ENCODE results near the gene LAPTM5. TPM values are rescaled to one million over a fixed set of nuclear protein-coding genes. Genes with fewer than 3 reads are reported as not detected.

Gene LAPTM5
- total RNA-seq, 1 experiment from 2014 or later: 0.15 TPM

- H3K23me2 ChIP-seq (ENCODE audit: insufficient read length, low read depth, low read length, poor library complexity, severe bottlenecking): no peaks in the 10 kb centered on the region
- no peak overlapping the region for H2BK15ac ChIP-seq (ENCODE audit: low read depth, low read length)
- TF ChIP-seq, protein P1, sequence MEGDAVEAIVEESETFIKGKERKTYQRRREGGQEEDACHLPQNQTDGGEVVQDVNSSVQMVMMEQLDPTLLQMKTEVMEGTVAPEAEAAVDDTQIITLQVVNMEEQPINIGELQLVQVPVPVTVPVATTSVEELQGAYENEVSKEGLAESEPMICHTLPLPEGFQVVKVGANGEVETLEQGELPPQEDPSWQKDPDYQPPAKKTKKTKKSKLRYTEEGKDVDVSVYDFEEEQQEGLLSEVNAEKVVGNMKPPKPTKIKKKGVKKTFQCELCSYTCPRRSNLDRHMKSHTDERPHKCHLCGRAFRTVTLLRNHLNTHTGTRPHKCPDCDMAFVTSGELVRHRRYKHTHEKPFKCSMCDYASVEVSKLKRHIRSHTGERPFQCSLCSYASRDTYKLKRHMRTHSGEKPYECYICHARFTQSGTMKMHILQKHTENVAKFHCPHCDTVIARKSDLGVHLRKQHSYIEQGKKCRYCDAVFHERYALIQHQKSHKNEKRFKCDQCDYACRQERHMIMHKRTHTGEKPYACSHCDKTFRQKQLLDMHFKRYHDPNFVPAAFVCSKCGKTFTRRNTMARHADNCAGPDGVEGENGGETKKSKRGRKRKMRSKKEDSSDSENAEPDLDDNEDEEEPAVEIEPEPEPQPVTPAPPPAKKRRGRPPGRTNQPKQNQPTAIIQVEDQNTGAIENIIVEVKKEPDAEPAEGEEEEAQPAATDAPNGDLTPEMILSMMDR (conservative IDR thresholded peaks at IDR 0.05): no peak
- no peak overlapping the region; a peak in 2 of 7 replicates for H3K27ac Mint-ChIP-seq
- H2AFZ ChIP-seq (ENCODE audit: low read length): no peak overlapping the region
- H3K79me1 ChIP-seq (ENCODE audit: insufficient read depth, low read depth, low read length, poor library complexity, severe bottlenecking): no peaks in the 10 kb centered on the region
- no peaks in the 10 kb centered on the region for H3K9me3 Mint-ChIP-seq
- peaks cover 7% of the 10 kb centered on the region for H3K27me3 Mint-ChIP-seq (ENCODE audit: low read depth)
- H3K4me1 Mint-ChIP-seq: peaks cover 16 to 17% of the 10 kb centered on the region in 2 experiments
- no peak overlapping the region for H2BK5ac ChIP-seq (ENCODE audit: insufficient read length, low read length)
- no peak overlapping the region for H3K56ac ChIP-seq (ENCODE audit: insufficient read length, low read depth, low read length)
- H4K8ac ChIP-seq (replicated peaks; ENCODE audit: insufficient read length, low read depth, low read length): no peak overlapping the region
- no peak overlapping the region for H2BK120ac ChIP-seq (ENCODE audit: low read depth, low read length, poor library complexity, severe bottlenecking)
- no peak overlapping the region for H4K91ac ChIP-seq (ENCODE audit: insufficient read length, low read depth, low read length)
- WGBS (ENCODE audit: extremely low coverage, insufficient read length, low lambda C conversion rate): no CpG with 5 or more reads among the region's 4 CpGs
- no peak overlapping the region for H2BK12ac ChIP-seq (ENCODE audit: insufficient read length, low read depth, low read length)
- H2BK20ac ChIP-seq (ENCODE audit: low read depth, low read length, poor library complexity, severe bottlenecking): no peak overlapping the region
- H3K4ac ChIP-seq (ENCODE audit: low read depth, low read length): no peak overlapping the region
- no peaks in the 10 kb centered on the region for H3K36me3 Mint-ChIP-seq (ENCODE audit: insufficient read depth in 1 of 3, low read depth in 3 of 3)
- no peaks in the 10 kb centered on the region for H4K20me1 ChIP-seq (ENCODE audit: control insufficient read depth, insufficient read depth, insufficient read length)
- H3K4me2 ChIP-seq (ENCODE audit: insufficient read depth, insufficient read length, low read length): no peak overlapping the region
- H3K4me3 Mint-ChIP-seq: no peak overlapping the region
- no peaks in the 10 kb centered on the region for H3K79me2 ChIP-seq (ENCODE audit: insufficient read depth, low read length)
- H2AK5ac ChIP-seq (ENCODE audit: insufficient read length, low read length): no peak overlapping the region
- no peak overlapping the region for H3K23ac ChIP-seq (ENCODE audit: insufficient read length, low read depth, low read length)
- no peak overlapping the region for H3K14ac ChIP-seq (ENCODE audit: insufficient read depth, low read length)
- H3K27ac ChIP-seq (ENCODE audit: insufficient read length, low read depth, low read length): no peak overlapping the region
- no peak overlapping the region for H3K18ac ChIP-seq (ENCODE audit: insufficient read length, low read depth, low read length)
- H3K9ac ChIP-seq (ENCODE audit: extremely low read depth, insufficient read length, low read length): no peak overlapping the region
- no peak for DNase-seq
- H3K27me3 ChIP-seq (ENCODE audit: insufficient read depth, low read length): no peaks in the 10 kb centered on the region
- H4K5ac ChIP-seq (ENCODE audit: insufficient read length, low read depth, low read length): no peak overlapping the region
- H3T11ph ChIP-seq (ENCODE audit: low read length): no peak overlapping the region
- H3K4me1 ChIP-seq (ENCODE audit: insufficient read depth, low read length): no peaks in the 10 kb centered on the region
- no peaks in the 10 kb centered on the region for H3K9me3 ChIP-seq (ENCODE audit: control insufficient read depth, low read depth, low read length)
Observed at GRCh38 chr1:30734106-30734505, 23.5 kb downstream of the LAPTM5 start.
